ENCODE data around the gene SLC22A23.

SLC22A23 gene

DNA sequence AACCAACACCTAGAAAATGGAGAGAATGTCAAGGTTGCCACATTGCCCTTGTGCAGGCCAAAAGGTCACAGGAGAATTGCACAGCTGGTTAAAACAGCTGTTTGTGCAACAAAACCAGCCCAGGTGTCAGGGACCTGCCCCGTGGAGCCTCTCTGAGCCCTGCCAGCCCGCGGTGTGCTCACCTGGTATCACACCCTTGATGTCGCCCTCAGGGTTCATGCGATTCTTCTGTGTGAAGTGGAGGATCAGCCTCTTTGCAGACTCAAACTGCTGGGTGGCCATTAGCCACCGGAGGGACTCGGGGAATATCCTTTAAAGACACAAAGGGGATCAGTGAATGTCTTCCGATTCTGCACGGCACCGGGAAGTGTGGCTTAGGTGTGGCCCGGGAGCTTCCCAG, 158.9 kb downstream of the SLC22A23 start:
- no peak for ATAC-seq (ENCODE audit: insufficient read depth, low read depth)
- no peaks in the 10 kb centered on the region for H3K9me3 ChIP-seq (ENCODE audit: insufficient read depth, low read length, severe bottlenecking)
- H3K27ac ChIP-seq (ENCODE audit: low read length), result no peak overlapping the region
- DNase-seq, result no peak
- peaks cover 3% of the 10 kb centered on the region for H3K27me3 ChIP-seq (ENCODE audit: insufficient read depth, low read length, poor library complexity)
- H3K36me3 ChIP-seq (ENCODE audit: insufficient read depth, low read length), result no peaks in the 10 kb centered on the region
- no peak overlapping the region for H3K4me3 ChIP-seq (ENCODE audit: low read depth in 1 of 2, low read length in 2 of 2)
- H3K9ac ChIP-seq (ENCODE audit: low read depth, low read length), result no peak overlapping the region
- H3K79me2 ChIP-seq (ENCODE audit: insufficient read depth, low read length), result no peaks in the 10 kb centered on the region
- TF ChIP-seq EZH2 (IDR thresholded peaks at IDR 0.05; ENCODE audit: borderline replicate concordance, low read depth, low read length, severe bottlenecking) (no peak), CTCF (IDR thresholded peaks at IDR 0.05; ENCODE audit: borderline replicate concordance, extremely low read depth, low read length, poor library complexity, severe bottlenecking) (no peak)
- no peak overlapping the region for H2AFZ ChIP-seq (ENCODE audit: low read depth, low read length)
- no peaks in the 10 kb centered on the region for H3K4me1 ChIP-seq (ENCODE audit: insufficient read depth, low read length)
- H4K20me1 ChIP-seq (ENCODE audit: insufficient read depth, low read length), result no peaks in the 10 kb centered on the region
- H3K4me2 ChIP-seq (ENCODE audit: insufficient read depth, low read length), result no peak overlapping the region

- Histone ChIP-seq H3K9me3 (ENCODE audit: insufficient read depth, low read length, severe bottlenecking) (no peaks in the 10 kb centered on the region), H4K20me1 (ENCODE audit: insufficient read depth, low read length) (peaks cover 4% of the 10 kb centered on the region; the same call in 1 of the 2 replicates), H3K79me2 (ENCODE audit: insufficient read depth, low read length) (no peaks in the 10 kb centered on the region), H3K9ac (ENCODE audit: low read depth, low read length) (no peak overlapping the region), H2AFZ (ENCODE audit: low read depth, low read length) (no peak overlapping the region), H3K27ac (ENCODE audit: low read length) (no peak overlapping the region), H3K4me2 (ENCODE audit: insufficient read depth, low read length) (no peak overlapping the region), H3K4me1 (ENCODE audit: insufficient read depth, low read length) (no peaks in the 10 kb centered on the region), H3K36me3 (ENCODE audit: insufficient read depth, low read length) (no peaks in the 10 kb centered on the region), H3K4me3 (ENCODE audit: low read depth in 1 of 2, low read length in 2 of 2) (no peak overlapping the region), H3K27me3 (ENCODE audit: insufficient read depth, low read length, poor library complexity) (peaks cover 3% of the 10 kb centered on the region)
- DNase-seq, result no peak
- TF ChIP-seq EZH2 (IDR thresholded peaks at IDR 0.05; ENCODE audit: borderline replicate concordance, low read depth, low read length, severe bottlenecking) (no peak), CTCF (IDR thresholded peaks at IDR 0.05; ENCODE audit: borderline replicate concordance, extremely low read depth, low read length, poor library complexity, severe bottlenecking) (no peak)
- ATAC-seq (ENCODE audit: insufficient read depth, low read depth), result no peak
Observed at GRCh38 chr6:3297006-3297405, 159.8 kb downstream of the SLC22A23 start.

- no peaks in the 10 kb centered on the region for H3K4me1 ChIP-seq (ENCODE audit: insufficient read depth, low read length)
- no peaks in the 10 kb centered on the region for H3K9me3 ChIP-seq (ENCODE audit: insufficient read depth, low read length, severe bottlenecking)
- DNase-seq, result no peak
- H3K27me3 ChIP-seq (ENCODE audit: insufficient read depth, low read length, poor library complexity), result peaks cover 1% of the 10 kb centered on the region
- H3K4me3 ChIP-seq (ENCODE audit: low read depth in 1 of 2, low read length in 2 of 2), result no peak overlapping the region
- no peak for ATAC-seq (ENCODE audit: insufficient read depth, low read depth)
- no peak overlapping the region for H3K4me2 ChIP-seq (ENCODE audit: insufficient read depth, low read length)
- H3K36me3 ChIP-seq (ENCODE audit: insufficient read depth, low read length), result no peaks in the 10 kb centered on the region
- no peak overlapping the region for H3K27ac ChIP-seq (ENCODE audit: low read length)
- H2AFZ ChIP-seq (ENCODE audit: low read depth, low read length), result no peak overlapping the region
- no peak overlapping the region for H3K9ac ChIP-seq (ENCODE audit: low read depth, low read length)
- H3K79me2 ChIP-seq (ENCODE audit: insufficient read depth, low read length), result no peaks in the 10 kb centered on the region
- H4K20me1 ChIP-seq (ENCODE audit: insufficient read depth, low read length), result peaks cover 4% of the 10 kb centered on the region; the same call in 1 of the 2 replicates
- no peak for TF ChIP-seq EZH2 (IDR thresholded peaks at IDR 0.05; ENCODE audit: borderline replicate concordance, low read depth, low read length, severe bottlenecking)
- no peak for TF ChIP-seq CTCF (IDR thresholded peaks at IDR 0.05; ENCODE audit: borderline replicate concordance, extremely low read depth, low read length, poor library complexity, severe bottlenecking)
Observed at GRCh38 chr6:3296537-3296936, 160.3 kb downstream of the SLC22A23 start.

DNA sequence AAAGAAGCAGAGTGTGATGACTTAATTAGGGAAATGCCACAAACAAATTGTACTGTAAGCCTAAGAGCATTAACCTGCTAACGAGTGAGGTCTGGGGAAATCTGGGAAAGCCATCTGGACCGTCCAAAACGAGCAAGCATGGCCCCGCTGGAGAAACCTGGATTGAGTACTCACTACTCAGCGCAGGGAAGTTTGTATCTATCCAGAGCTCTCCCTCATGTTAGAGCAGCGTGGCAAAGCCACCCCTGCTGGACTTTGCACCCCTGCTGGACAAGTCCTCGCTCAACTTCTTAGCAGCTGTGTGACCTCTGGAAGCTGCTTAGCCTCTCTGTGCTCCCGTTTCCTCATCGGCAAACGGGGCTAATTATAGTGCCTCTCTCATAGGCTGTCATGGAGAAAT, 160.8 kb downstream of the SLC22A23 start:
- no peak overlapping the region for H3K27ac ChIP-seq (ENCODE audit: low read length)
- no peaks in the 10 kb centered on the region for H3K27me3 ChIP-seq (ENCODE audit: insufficient read depth, low read length, poor library complexity)
- H3K9me3 ChIP-seq (ENCODE audit: insufficient read depth, low read length, severe bottlenecking), result no peaks in the 10 kb centered on the region
- H3K79me2 ChIP-seq (ENCODE audit: insufficient read depth, low read length), result no peaks in the 10 kb centered on the region
- no peak overlapping the region for H3K4me3 ChIP-seq (ENCODE audit: low read depth in 1 of 2, low read length in 2 of 2)
- peaks cover 4% of the 10 kb centered on the region; the same call in 1 of the 2 replicates for H4K20me1 ChIP-seq (ENCODE audit: insufficient read depth, low read length)
- ATAC-seq (ENCODE audit: insufficient read depth, low read depth) (no peak), DNase-seq (no peak)
- H3K4me1 ChIP-seq (ENCODE audit: insufficient read depth, low read length), result no peaks in the 10 kb centered on the region
- no peaks in the 10 kb centered on the region for H3K36me3 ChIP-seq (ENCODE audit: insufficient read depth, low read length)
- no peak overlapping the region for H3K4me2 ChIP-seq (ENCODE audit: insufficient read depth, low read length)
- TF ChIP-seq EZH2 (IDR thresholded peaks at IDR 0.05; ENCODE audit: borderline replicate concordance, low read depth, low read length, severe bottlenecking) (no peak), CTCF (IDR thresholded peaks at IDR 0.05; ENCODE audit: borderline replicate concordance, extremely low read depth, low read length, poor library complexity, severe bottlenecking) (no peak)
- H2AFZ ChIP-seq (ENCODE audit: low read depth, low read length), result no peak overlapping the region
- H3K9ac ChIP-seq (ENCODE audit: low read depth, low read length), result no peak overlapping the region

Measured in DND-41 (cell line).